ENCODE results near the gene GRN. TPM values are rescaled to one million over a fixed set of nuclear protein-coding genes. Genes with fewer than 3 reads are reported as not detected.
A peak's percentile ranks its signal among the peaks of the same experiment; 100 is the strongest.
"Not testable (repeated sequence)": the region's sequence is repeated elsewhere in the genome, so short reads cannot be mapped to it uniquely, and the experiment has no call there.

Gene GRN
- polyA plus RNA-seq, 3 donors = 65.3 to 151 (median 104) TPM

GRCh38 chr17:44318077-44318892 is 26.8 kb upstream of the GRN start:
- WGBS, 3 donors = 76 to 79% (median 77%) methylated on average over 15 of the region's 15 CpGs
- H3K27ac ChIP-seq (ENCODE audit: low read depth, low read length) = no peak overlapping the region

- WGBS, 3 donors = 79 to 88% (median 87%) methylated on average over 16 to 18 of the region's 18 CpGs
- no peak overlapping the region for H3K27ac ChIP-seq (ENCODE audit: low read depth, low read length)
Measured at GRCh38 chr17:44320066-44320465, 25.0 kb upstream of the GRN start.

GRCh38 chr17:44321246-44322120 is 23.6 kb upstream of the GRN start:
- no peak overlapping the region for H3K27ac ChIP-seq (ENCODE audit: low read depth, low read length)
- WGBS, 3 donors = 90 to 93% (median 91%) methylated on average over 16 to 21 of the region's 21 CpGs

GRCh38 chr17:44322236-44322895 is 22.7 kb upstream of the GRN start:
- 93 to 97% (median 96%) methylated on average over 11 of the region's 11 CpGs for WGBS, 3 donors
- no peak overlapping the region for H3K27ac ChIP-seq (ENCODE audit: low read depth, low read length)

- no peak overlapping the region for H3K27ac ChIP-seq (ENCODE audit: low read depth, low read length)
- WGBS, 3 donors = 55 to 68% (median 61%) methylated on average over 27 of the region's 27 CpGs
Measured at GRCh38 chr17:44323359-44324091, 21.6 kb upstream of the GRN start.

GRCh38 chr17:44324092-44324570 is 21.0 kb upstream of the GRN start:
- WGBS, 3 donors = 1 to 4% (median 2%) methylated on average over 34 to 38 of the region's 38 CpGs
- no peak overlapping the region for H3K27ac ChIP-seq (ENCODE audit: low read depth, low read length)

- H3K27ac ChIP-seq (ENCODE audit: low read depth, low read length) = peak within 1 kb of the TSS; percentile 68
- 0 to 1% (median 1%) methylated on average over 55 to 85 of the region's 85 CpGs for WGBS, 3 donors
Measured at GRCh38 chr17:44324571-44325275, 20.4 kb upstream of the GRN start, which contains the start of gene SLC25A39. Gene SLC25A39, minus strand, starts transcription at chr17:44324823. Its CDS starts 1,261 bp downstream, at chr17:44323562.

- no peak overlapping the region for H3K27ac ChIP-seq (ENCODE audit: low read depth, low read length)
Measured at GRCh38 chr17:44326861-44327444, 18.1 kb upstream of the GRN start.

GRCh38 chr17:44327715-44328449 is 17.2 kb upstream of the GRN start:
- WGBS, 3 donors = 65 to 76% (median 75%) methylated on average over 7 of the region's 7 CpGs

More at GRCh38 chr17:44326861-44327444, 18.1 kb upstream of the GRN start:
- WGBS, 3 donors = 20 to 26% (median 26%) methylated on average over 30 to 31 of the region's 31 CpGs

GRCh38 chr17:44329516-44329915 is 15.6 kb upstream of the GRN start:
- H3K27ac ChIP-seq (ENCODE audit: low read depth, low read length) = not testable (repeated sequence)
- 89 to 93% (median 92%) methylated on average over 7 of the region's 7 CpGs for WGBS, 3 donors

More at GRCh38 chr17:44327715-44328449, 17.2 kb upstream of the GRN start:
- H3K27ac ChIP-seq (ENCODE audit: low read depth, low read length) = no peak overlapping the region

- 80 to 90% (median 83%) methylated on average over 5 of the region's 5 CpGs for WGBS, 3 donors
- not testable (repeated sequence) for H3K27ac ChIP-seq (ENCODE audit: low read depth, low read length)
Measured at GRCh38 chr17:44330263-44330662, 14.8 kb upstream of the GRN start.

- H3K27ac ChIP-seq (ENCODE audit: low read depth, low read length) = no peak overlapping the region
- 1 to 4% (median 4%) methylated on average over 7 of the region's 7 CpGs for WGBS, 3 donors
Measured at GRCh38 chr17:44331249-44331760, 13.8 kb upstream of the GRN start.

- 34 to 74% (median 43%) methylated on average over 5 of the region's 5 CpGs for WGBS, 3 donors
- no peak overlapping the region for H3K27ac ChIP-seq (ENCODE audit: low read depth, low read length)
Measured at GRCh38 chr17:44333371-44333770, 11.7 kb upstream of the GRN start.

- 46 to 56% (median 51%) methylated on average over 2 of the region's 2 CpGs for WGBS, 3 donors
- H3K27ac ChIP-seq (ENCODE audit: low read depth, low read length) = no peak overlapping the region
Measured at GRCh38 chr17:44334315-44334714, 10.8 kb upstream of the GRN start.

- 59 to 75% (median 64%) methylated on average over 3 of the region's 3 CpGs for WGBS, 3 donors
- no peak overlapping the region for H3K27ac ChIP-seq (ENCODE audit: low read depth, low read length)
Measured at GRCh38 chr17:44334727-44335126, 10.4 kb upstream of the GRN start.

GRCh38 chr17:44335564-44335963 is 9.5 kb upstream of the GRN start:
- no peak overlapping the region for H3K27ac ChIP-seq (ENCODE audit: low read depth, low read length)
- 54 to 74% (median 70%) methylated on average over 3 of the region's 3 CpGs for WGBS, 3 donors

All from adipose tissue (tissue), 3 donors.